K562 treated with DMSO at 1 percent for 12 hours (cell line): ENCODE data around the gene C1QB. TPM values are rescaled to one million over a fixed set of nuclear protein-coding genes. Genes with fewer than 3 reads are reported as not detected.

ENCODE experiments used
- total RNA-seq: library from RNA; unstranded; fragments of 300-600 nt; gene quantifications from 2 replicates; pipeline ENCODE4 v1.2.3, GENCODE V29; 2022; ENCODE audit not compliant: insufficient read depth

The C1QB gene, protein sequence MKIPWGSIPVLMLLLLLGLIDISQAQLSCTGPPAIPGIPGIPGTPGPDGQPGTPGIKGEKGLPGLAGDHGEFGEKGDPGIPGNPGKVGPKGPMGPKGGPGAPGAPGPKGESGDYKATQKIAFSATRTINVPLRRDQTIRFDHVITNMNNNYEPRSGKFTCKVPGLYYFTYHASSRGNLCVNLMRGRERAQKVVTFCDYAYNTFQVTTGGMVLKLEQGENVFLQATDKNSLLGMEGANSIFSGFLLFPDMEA
- not detected in 2 replicates for total RNA-seq

DNA sequence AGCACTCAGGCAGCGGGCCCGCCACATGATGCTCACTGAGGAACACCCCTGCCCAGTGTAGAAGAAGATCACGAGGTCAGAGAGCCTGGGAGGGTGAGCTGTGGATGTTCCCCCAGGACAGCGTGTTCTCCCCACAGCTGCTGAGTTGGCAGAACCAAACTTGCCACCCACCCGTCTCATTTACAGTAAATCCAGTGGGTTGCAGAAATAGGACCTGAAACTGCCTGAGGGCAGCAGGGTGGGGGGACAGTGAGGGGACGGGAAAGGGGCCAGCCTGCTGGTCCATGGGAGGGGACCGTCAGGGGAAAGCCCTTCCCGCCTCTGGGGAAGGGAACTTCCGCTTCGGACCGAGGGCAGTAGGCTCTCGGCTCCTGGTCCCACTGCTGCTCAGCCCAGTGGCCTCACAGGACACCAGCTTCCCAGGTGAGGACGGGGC lies at the start of gene C1QB:
Gene C1QB, plus strand, starts transcription at position 356 of the 436 bp plus-strand sequence. CDS start 6,227 bp downstream, outside the sequence.

DNA sequence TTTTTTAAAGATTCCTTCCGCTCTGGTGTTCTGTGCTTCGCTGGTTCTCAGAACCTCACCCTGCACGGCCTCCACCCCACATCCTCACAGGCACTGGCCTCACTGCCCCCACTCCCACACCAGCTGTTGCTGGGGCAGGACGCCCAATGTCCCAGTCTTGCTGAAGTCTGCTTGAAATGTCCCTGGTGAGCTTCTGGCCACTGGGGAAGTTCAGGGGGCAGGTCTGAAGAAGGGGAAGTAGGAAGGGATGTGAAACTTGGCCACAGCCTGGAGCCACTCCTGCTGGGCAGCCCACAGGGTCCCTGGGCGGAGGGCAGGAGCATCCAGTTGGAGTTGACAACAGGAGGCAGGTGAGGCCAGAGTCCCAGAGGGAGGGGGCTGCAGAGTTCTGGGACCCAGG lies 16.7 kb upstream of the C1QB start, which contains the start of gene C1QA:
Gene C1QA, plus strand, starts transcription at position 276 of the 400 bp plus-strand sequence. CDS start 989 bp downstream, outside the sequence.

DNA sequence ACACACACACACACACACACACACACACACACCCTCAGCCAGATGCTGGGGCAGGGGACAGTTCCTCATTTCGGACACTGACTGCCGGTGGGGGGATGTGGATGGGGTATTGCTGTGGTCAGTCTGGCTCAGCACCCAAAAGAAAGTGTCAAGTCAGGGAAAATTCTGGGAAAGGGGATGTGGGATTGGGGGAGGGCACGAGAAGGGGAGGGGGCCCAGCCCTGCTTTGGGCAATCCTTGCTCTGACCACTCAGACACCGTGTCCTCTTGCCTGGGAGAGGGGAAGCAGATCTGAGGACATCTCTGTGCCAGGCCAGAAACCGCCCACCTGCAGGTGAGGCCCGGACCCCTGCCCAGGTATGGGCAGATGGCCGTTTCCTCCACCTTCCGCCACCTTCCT lies 9.7 kb upstream of the C1QB start, which contains the start of gene C1QC:
Gene C1QC, plus strand, starts transcription at position 253 of the 400 bp plus-strand sequence. CDS start 391 bp downstream, outside the sequence.

DNA sequence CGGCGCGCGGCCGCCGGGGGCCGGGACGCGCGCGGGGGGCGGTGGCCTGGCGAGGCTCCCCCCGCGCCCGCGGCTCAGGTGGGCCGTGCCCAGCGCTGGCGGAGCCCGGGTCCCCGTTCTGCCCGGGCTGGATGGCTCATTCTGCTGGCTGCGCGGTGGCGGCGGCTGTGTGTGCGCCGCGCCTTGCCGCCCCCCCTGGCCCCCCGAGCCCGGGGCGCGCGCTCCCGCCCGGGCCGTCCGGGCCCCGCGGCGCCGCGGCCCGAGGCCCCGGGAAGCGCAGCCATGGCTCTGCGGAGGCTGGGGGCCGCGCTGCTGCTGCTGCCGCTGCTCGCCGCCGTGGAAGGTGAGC lies 57.6 kb downstream of the C1QB start, which contains the start of gene EPHB2:
Gene EPHB2, plus strand, starts transcription at position 139 of the 349 bp plus-strand sequence. Its CDS starts 144 bp downstream, at position 283.

Other genes starting within 250 kb of the C1QB start
- gene ZBTB40, start 201.4 kb upstream of the C1QB start, total RNA-seq: 4.8 and 20.7 TPM in 2 replicates
- not detected in 2 replicates for gene EPHA8, start 89.7 kb upstream of the C1QB start, total RNA-seq
- not detected in 2 replicates for gene C1QA, start 16.6 kb upstream of the C1QB start, total RNA-seq
- not detected in 2 replicates for gene C1QC, start 9.6 kb upstream of the C1QB start, total RNA-seq
- gene EPHB2, start 57.6 kb downstream of the C1QB start, total RNA-seq: 0.73 and 1.2 TPM in 2 replicates